AG09309 (cell line): Measurements from ENCODE around the gene CDH13.

ENCODE experiments used
- DNase-seq: peaks from one replicate; pipeline ENCODE4 v3.0.0-alpha.2; 2010; ENCODE audit warnings: low read depth
- H3K4me3 ChIP-seq: 2 replicates; pipeline ENCODE4 v1.5.1; 2011; ENCODE audit warnings: mild to moderate bottlenecking, low read depth, low read length, moderate library complexity; ENCODE audit not compliant: control insufficient read depth
- CTCF ChIP-seq: IDR thresholded peaks from 2 replicates; pipeline ENCODE4 v1.5.1; 2011; ENCODE audit warnings: mild to moderate bottlenecking, low read depth, low read length, inconsistent platforms; ENCODE audit not compliant: insufficient read depth, control insufficient read depth; ENCODE audit errors: missing control alignments

Gene CDH13

GRCh38 chr16:83351846-83352245 is 725.1 kb downstream of the CDH13 start:
- no peak for TF ChIP-seq CTCF
- H3K4me3 ChIP-seq = no peak overlapping the region
- peak; percentile 63 for DNase-seq

- TF ChIP-seq CTCF = no peak
- no peak overlapping the region for H3K4me3 ChIP-seq
- no peak for DNase-seq
Observed at GRCh38 chr16:83353241-83353640, 726.5 kb downstream of the CDH13 start.

GRCh38 chr16:83354015-83354414 is 727.2 kb downstream of the CDH13 start:
- TF ChIP-seq CTCF = no peak
- DNase-seq = no peak
- H3K4me3 ChIP-seq = no peak overlapping the region

GRCh38 chr16:83355570-83356218 is 728.9 kb downstream of the CDH13 start:
- no peak for TF ChIP-seq CTCF
- no peak overlapping the region for H3K4me3 ChIP-seq
- DNase-seq = no peak

- TF ChIP-seq CTCF = peak; percentile 86
- no peak overlapping the region for H3K4me3 ChIP-seq
- DNase-seq = peak; percentile 64
Observed at GRCh38 chr16:83356266-83356665, 729.5 kb downstream of the CDH13 start.

- TF ChIP-seq CTCF = no peak
- H3K4me3 ChIP-seq = no peak overlapping the region
- DNase-seq = no peak
Observed at GRCh38 chr16:83356986-83357385, 730.2 kb downstream of the CDH13 start.
